ENCODE results near the gene CNTNAP2.

Gene CNTNAP2

DNA sequence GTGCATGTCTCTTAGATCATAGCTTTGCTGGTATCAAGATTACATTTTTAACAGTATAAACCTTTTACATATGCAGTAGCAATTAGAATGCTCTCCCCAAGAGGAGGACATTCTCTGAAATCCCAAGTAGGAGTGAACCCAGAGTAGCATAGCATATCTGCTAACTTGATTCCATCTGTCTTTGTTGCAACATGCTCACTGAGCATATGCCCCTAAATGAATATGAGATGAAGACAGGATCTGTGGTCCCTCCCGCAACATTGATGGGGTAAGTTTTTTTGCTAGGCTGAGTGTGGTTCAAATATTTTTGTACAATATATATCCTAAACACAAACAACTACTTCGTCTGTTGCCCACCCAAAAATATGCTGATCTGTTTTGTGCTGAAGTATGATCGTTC is 1939.8 kb downstream of the CNTNAP2 start (continued):
- TF ChIP-seq ZBTB49 (tag by site-specific recombination; IDR thresholded peaks at IDR 0.05; ENCODE audit: low read depth) (no peak), TCF7L2 (IDR thresholded peaks at IDR 0.05; ENCODE audit: borderline replicate concordance, low read depth, low read length) (no peak)
- TF ChIP-seq, protein P1, sequence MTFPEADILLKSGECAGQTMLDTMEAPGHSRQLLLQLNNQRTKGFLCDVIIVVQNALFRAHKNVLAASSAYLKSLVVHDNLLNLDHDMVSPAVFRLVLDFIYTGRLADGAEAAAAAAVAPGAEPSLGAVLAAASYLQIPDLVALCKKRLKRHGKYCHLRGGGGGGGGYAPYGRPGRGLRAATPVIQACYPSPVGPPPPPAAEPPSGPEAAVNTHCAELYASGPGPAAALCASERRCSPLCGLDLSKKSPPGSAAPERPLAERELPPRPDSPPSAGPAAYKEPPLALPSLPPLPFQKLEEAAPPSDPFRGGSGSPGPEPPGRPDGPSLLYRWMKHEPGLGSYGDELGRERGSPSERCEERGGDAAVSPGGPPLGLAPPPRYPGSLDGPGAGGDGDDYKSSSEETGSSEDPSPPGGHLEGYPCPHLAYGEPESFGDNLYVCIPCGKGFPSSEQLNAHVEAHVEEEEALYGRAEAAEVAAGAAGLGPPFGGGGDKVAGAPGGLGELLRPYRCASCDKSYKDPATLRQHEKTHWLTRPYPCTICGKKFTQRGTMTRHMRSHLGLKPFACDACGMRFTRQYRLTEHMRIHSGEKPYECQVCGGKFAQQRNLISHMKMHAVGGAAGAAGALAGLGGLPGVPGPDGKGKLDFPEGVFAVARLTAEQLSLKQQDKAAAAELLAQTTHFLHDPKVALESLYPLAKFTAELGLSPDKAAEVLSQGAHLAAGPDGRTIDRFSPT (tag by site-specific recombination; IDR thresholded peaks at IDR 0.05), result no peak

- ChIA-PET CTCF (no interaction called here), POLR2A (no interaction called here)
- Histone ChIP-seq H3K36me3 (ENCODE audit: control insufficient read depth in 2 of 2, insufficient read depth in 1 of 2, low read length in 2 of 2) (no peaks in the 10 kb centered on the region), H3K9me3 (ENCODE audit: control insufficient read depth, insufficient read depth, low read depth, low read length) (no peaks in the 10 kb centered on the region), H3K4me3 (ENCODE audit: low read depth, low read length) (no peak overlapping the region), H3K4me1 (ENCODE audit: control insufficient read depth, insufficient read depth, low read length) (no peaks in the 10 kb centered on the region), H3K27ac (ENCODE audit: extremely low read depth, low read depth, low read length) (no peak overlapping the region)
- TF ChIP-seq ZNF423 (tag by site-specific recombination; IDR thresholded peaks at IDR 0.05) (no peak), ZNF202 (tag by site-specific recombination; IDR thresholded peaks at IDR 0.05; ENCODE audit: borderline replicate concordance) (no peak), ZNF843 (tag by site-specific recombination; IDR thresholded peaks at IDR 0.05) (no peak), KLF17 (tag by site-specific recombination; IDR thresholded peaks at IDR 0.05) (no peak), ZNF184 (tag by site-specific recombination; IDR thresholded peaks at IDR 0.05) (no peak), ZNF292 (tag by site-specific recombination; IDR thresholded peaks at IDR 0.05; ENCODE audit: borderline replicate concordance, low read depth) (no peak), ZIC2 (tag by site-specific recombination; IDR thresholded peaks at IDR 0.05) (no peak), ZFP69B (tag by site-specific recombination; IDR thresholded peaks at IDR 0.05) (no peak)
- TF ChIP-seq, protein P2, sequence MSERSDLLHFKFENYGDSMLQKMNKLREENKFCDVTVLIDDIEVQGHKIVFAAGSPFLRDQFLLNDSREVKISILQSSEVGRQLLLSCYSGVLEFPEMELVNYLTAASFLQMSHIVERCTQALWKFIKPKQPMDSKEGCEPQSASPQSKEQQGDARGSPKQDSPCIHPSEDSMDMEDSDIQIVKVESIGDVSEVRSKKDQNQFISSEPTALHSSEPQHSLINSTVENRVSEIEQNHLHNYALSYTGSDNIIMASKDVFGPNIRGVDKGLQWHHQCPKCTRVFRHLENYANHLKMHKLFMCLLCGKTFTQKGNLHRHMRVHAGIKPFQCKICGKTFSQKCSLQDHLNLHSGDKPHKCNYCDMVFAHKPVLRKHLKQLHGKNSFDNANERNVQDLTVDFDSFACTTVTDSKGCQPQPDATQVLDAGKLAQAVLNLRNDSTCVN (tag by site-specific recombination; optimal IDR thresholded peaks at IDR 0.05), result no peak
These were observed 1941.5 kb downstream of the CNTNAP2 start for GRCh38 chr7:148058092-148058491.

DNA sequence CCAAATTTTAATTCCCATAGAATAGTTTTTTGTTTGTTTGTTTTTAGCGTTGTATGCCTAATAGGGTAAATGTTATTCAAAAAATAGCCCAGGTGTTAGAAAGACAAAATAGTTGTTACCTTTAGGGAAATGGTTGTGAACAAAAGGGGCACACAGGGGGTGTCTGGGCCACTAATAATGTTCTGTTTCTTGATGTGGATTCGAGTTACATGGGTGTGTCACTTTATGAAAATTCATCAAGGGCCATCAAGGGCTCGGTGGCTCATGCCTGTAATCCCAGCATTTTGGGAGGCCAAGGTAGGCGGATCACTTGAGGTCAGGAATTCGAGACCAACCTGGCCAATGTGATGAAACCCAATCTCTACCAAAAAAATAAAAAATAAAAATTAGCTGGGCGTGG is 1942.2 kb downstream of the CNTNAP2 start:
- Histone ChIP-seq H3K4me3 (ENCODE audit: low read depth, low read length) (no peak overlapping the region), H3K36me3 (ENCODE audit: control insufficient read depth in 2 of 2, insufficient read depth in 1 of 2, low read length in 2 of 2) (no peaks in the 10 kb centered on the region), H3K27ac (ENCODE audit: extremely low read depth, low read depth, low read length) (no peak overlapping the region), H3K4me1 (ENCODE audit: control insufficient read depth, insufficient read depth, low read length) (no peaks in the 10 kb centered on the region), H3K9me3 (ENCODE audit: control insufficient read depth, insufficient read depth, low read depth, low read length) (no peaks in the 10 kb centered on the region)
- no peak for TF ChIP-seq ZNF157 (tag by site-specific recombination; IDR thresholded peaks at IDR 0.05)
- TF ChIP-seq BCL11A (tag by site-specific recombination; IDR thresholded peaks at IDR 0.05; ENCODE audit: low read depth), result no peak
- ChIA-PET CTCF (no interaction called here), POLR2A (no interaction called here)
